ENCODE measurements around the gene NPIPB2. TPM values are rescaled to one million over a fixed set of nuclear protein-coding genes. Genes with fewer than 3 reads are reported as not detected.
"Not testable (repeated sequence)": the region's sequence is repeated elsewhere in the genome, so short reads cannot be mapped to it uniquely, and the experiment has no call there.

Gene NPIPB2
- 10 to 100 TPM; 11.1 to 17.6 (median 15.3) TPM for total RNA-seq
- long read RNA-seq, donor 1: 0 reads
- long read RNA-seq, donor 2: 0 reads

- DNase-seq; intact Hi-C loops (cut with DNase I, micrococcal nuclease): not testable (repeated sequence)
These were observed at the start of gene NPIPB2 for GRCh38 chr16:11941945-11942344. Gene NPIPB2, minus strand, starts transcription at chr16:11942045. Its CDS starts 0 bp downstream, at chr16:11942045.

GRCh38 chr16:11990702-11991390 is 49.0 kb upstream of the NPIPB2 start:
- DNase-seq: no peak
- Histone ChIP-seq H3K9me3 (no peaks in the 10 kb centered on the region), H3K4me3 (no peak overlapping the region), H3K4me1 (ENCODE audit: low read depth) (no peaks in the 10 kb centered on the region), H3K36me3 (ENCODE audit: low read depth) (no peaks in the 10 kb centered on the region)
- ATAC-seq: no peak
- TF ChIP-seq CTCF (IDR thresholded peaks at IDR 0.05): no peak
- intact Hi-C loops (cut with DNase I, micrococcal nuclease): no loop called here

More at GRCh38 chr16:11941945-11942344, at the start of gene NPIPB2:
- H3K4me3 ChIP-seq; ATAC-seq; H3K36me3 ChIP-seq (ENCODE audit: low read depth); H3K9me3 ChIP-seq; H3K4me1 ChIP-seq (ENCODE audit: low read depth): not testable (repeated sequence)

GRCh38 chr16:11988258-11988978 is 46.6 kb upstream of the NPIPB2 start:
- intact Hi-C loops (cut with DNase I, micrococcal nuclease): no loop called here
- no peaks in the 10 kb centered on the region for H3K9me3 ChIP-seq
- ATAC-seq: no peak

GRCh38 chr16:11986521-11987057 is 44.7 kb upstream of the NPIPB2 start:
- DNase-seq: no peak

More at GRCh38 chr16:11988258-11988978, 46.6 kb upstream of the NPIPB2 start:
- H3K4me3 ChIP-seq: no peak overlapping the region
- H3K4me1 ChIP-seq (ENCODE audit: low read depth): no peaks in the 10 kb centered on the region
- DNase-seq: no peak
- H3K36me3 ChIP-seq (ENCODE audit: low read depth): no peaks in the 10 kb centered on the region
- no peak for TF ChIP-seq CTCF (IDR thresholded peaks at IDR 0.05)

GRCh38 chr16:11985250-11985649 is 43.4 kb upstream of the NPIPB2 start:
- intact Hi-C loops (cut with DNase I, micrococcal nuclease): no loop called here
- ATAC-seq (no peak), DNase-seq (no peak)
- Histone ChIP-seq H3K4me1 (ENCODE audit: low read depth) (no peaks in the 10 kb centered on the region), H3K4me3 (no peak overlapping the region), H3K36me3 (ENCODE audit: low read depth) (no peaks in the 10 kb centered on the region), H3K9me3 (no peaks in the 10 kb centered on the region)
- no peak for TF ChIP-seq CTCF (IDR thresholded peaks at IDR 0.05)

More at GRCh38 chr16:11986521-11987057, 44.7 kb upstream of the NPIPB2 start:
- no peak for ATAC-seq
- no peak for TF ChIP-seq CTCF (IDR thresholded peaks at IDR 0.05)
- Histone ChIP-seq H3K9me3 (no peaks in the 10 kb centered on the region), H3K36me3 (ENCODE audit: low read depth) (no peaks in the 10 kb centered on the region), H3K4me1 (ENCODE audit: low read depth) (no peaks in the 10 kb centered on the region), H3K4me3 (no peak overlapping the region)
- intact Hi-C loops (cut with DNase I, micrococcal nuclease): no loop called here
